Ishikawa (cell line): ENCODE measurements around the gene CCDC57.

Experiments
- CEBPB ChIP-seq: IDR thresholded peaks from 2 replicates; pipeline ENCODE4 v1.6.1; 2012
- CREB1 ChIP-seq: IDR thresholded peaks from 2 replicates; pipeline ENCODE4 v1.6.1; 2012; ENCODE audit warnings: low read depth
- EGR1 ChIP-seq: IDR thresholded peaks from 2 replicates; pipeline ENCODE4 v1.6.1; 2012
- EP300 ChIP-seq: IDR thresholded peaks from 2 replicates; pipeline ENCODE4 v1.6.1; 2012; ENCODE audit warnings: borderline replicate concordance
- FOXM1 ChIP-seq: IDR thresholded peaks from 2 replicates; pipeline ENCODE4 v1.6.1; 2012; ENCODE audit warnings: low read depth, borderline replicate concordance
- NFIC ChIP-seq: IDR thresholded peaks from 2 replicates; pipeline ENCODE4 v1.6.1; 2012
- RAD21 ChIP-seq: IDR thresholded peaks from 2 replicates; pipeline ENCODE4 v1.6.1; 2012; ENCODE audit warnings: low read depth
- REST ChIP-seq: IDR thresholded peaks from 2 replicates; pipeline ENCODE4 v1.6.1; 2012; ENCODE audit warnings: low read depth, mild to moderate bottlenecking
- TAF1 ChIP-seq: IDR thresholded peaks from 2 replicates; pipeline ENCODE4 v1.6.1; 2012; ENCODE audit warnings: low read depth, mild to moderate bottlenecking
- TCF12 ChIP-seq: IDR thresholded peaks from 2 replicates; pipeline ENCODE4 v1.6.1; 2012; ENCODE audit warnings: low read depth
- TEAD4 ChIP-seq: IDR thresholded peaks from 2 replicates; pipeline ENCODE4 v1.6.1; 2012
- USF1 ChIP-seq: IDR thresholded peaks from 2 replicates; pipeline ENCODE4 v1.6.1; 2012
- YY1 ChIP-seq: IDR thresholded peaks from 2 replicates; pipeline ENCODE4 v1.6.1; 2012; ENCODE audit warnings: low read depth
- ZBTB7A ChIP-seq: IDR thresholded peaks from 2 replicates; pipeline ENCODE4 v1.6.1; 2012; ENCODE audit warnings: low read depth
- TF ChIP-seq, protein P1 (sequence below): IDR thresholded peaks from 2 replicates; pipeline ENCODE4 v1.6.1; 2012

CCDC57 gene

GRCh38 chr17:82091264-82092066 lies 121.2 kb downstream of the CCDC57 start:
- no peak for TF ChIP-seq EP300
- no peak for TF ChIP-seq ZBTB7A
- no peak for TF ChIP-seq REST
- no peak for TF ChIP-seq YY1
- TF ChIP-seq TAF1, result no peak
- TF ChIP-seq, protein P1, sequence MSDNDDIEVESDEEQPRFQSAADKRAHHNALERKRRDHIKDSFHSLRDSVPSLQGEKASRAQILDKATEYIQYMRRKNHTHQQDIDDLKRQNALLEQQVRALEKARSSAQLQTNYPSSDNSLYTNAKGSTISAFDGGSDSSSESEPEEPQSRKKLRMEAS, result no peak
- no peak for TF ChIP-seq CREB1
- TF ChIP-seq USF1, result no peak
- no peak for TF ChIP-seq TEAD4
- no peak for TF ChIP-seq EGR1
- no peak for TF ChIP-seq FOXM1
- no peak for TF ChIP-seq NFIC
- TF ChIP-seq CEBPB, result no peak
- no peak for TF ChIP-seq TCF12
- no peak for TF ChIP-seq RAD21

DNA sequence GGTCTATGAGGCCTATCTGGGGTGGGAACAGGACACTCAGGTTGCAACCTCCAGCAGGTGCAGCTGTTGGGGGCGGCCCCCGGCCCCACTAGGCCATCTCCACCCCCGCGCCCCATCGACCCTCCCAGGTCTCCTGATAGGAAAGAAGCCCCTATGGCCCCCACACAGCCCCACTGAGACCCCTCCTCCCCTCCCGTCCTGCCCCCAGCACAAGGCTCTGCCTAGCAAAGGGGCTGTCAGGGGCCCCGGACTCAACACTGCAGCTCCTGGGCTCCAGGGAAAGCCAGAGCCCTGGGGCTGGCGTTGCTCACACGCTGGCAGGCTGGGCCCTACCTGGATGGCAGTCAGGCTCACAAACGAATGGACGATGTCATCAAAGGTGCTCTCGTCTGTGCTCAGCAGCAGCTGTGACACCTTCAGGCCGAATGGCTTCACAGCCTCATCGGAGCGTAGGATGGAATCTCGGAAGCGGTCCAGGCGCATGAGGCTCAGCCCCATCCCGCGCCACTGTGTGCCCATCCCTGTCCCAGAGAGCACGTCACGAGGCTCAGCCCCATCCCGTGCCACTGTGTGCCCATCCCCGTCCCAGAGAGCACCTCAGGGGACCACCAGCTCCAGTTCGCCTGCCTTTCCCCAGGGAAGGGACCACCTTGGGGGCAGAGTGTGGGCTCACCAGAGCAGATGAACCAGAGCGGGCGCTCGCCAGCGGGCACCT lies 121.9 kb downstream of the CCDC57 start:
- no peak for TF ChIP-seq REST
- no peak for TF ChIP-seq NFIC
- TF ChIP-seq TAF1, result no peak
- TF ChIP-seq, protein P1, result no peak
- TF ChIP-seq EGR1, result no peak
- no peak for TF ChIP-seq TEAD4
- no peak for TF ChIP-seq FOXM1
- TF ChIP-seq CREB1, result no peak
- no peak for TF ChIP-seq TCF12
- no peak for TF ChIP-seq ZBTB7A
- no peak for TF ChIP-seq YY1
- no peak for TF ChIP-seq RAD21

DNA sequence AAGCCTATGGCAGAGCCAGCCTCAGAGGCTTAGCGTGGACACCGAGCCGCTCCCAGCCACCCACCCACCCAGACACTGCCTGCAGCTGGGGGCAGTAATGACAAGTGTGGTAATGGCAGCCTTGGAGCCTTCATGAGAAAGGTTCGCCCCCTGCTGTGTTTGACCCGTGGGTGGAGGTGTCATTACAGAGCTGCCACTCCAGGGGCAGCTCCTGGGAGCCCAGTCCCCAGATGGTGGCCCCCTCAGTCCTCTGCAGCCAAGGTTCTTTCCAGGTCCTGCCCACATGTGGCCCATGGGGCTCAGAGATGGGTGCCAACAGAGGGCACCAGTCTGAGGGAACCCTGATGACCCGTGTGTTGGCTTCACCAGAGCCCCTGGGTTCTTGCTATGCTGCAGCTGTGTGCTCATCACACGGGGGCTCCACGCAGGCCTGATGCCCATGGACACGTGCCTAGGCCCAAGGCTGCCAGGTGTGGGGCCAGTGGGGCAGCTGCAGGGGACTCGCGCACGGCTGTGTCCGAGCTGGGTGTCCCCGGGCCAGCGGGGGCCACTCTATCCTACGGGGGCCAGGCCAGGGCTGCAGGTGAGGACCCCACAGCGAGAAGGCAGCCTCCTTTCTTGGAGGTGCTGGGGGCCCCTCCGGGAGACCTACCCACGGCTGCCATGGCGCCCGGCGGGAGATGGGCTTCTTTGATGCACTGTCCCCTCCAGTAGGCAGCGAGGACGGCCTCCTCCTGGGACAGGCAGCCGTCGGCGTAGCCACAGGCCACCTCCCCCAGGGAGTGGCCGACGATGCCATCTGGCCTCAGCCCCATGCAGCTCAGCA lies 122.7 kb downstream of the CCDC57 start:
- TF ChIP-seq, protein P1, result no peak
- no peak for TF ChIP-seq FOXM1
- no peak for TF ChIP-seq RAD21
- TF ChIP-seq EGR1, result no peak
- TF ChIP-seq ZBTB7A, result no peak
- TF ChIP-seq USF1, result no peak
- TF ChIP-seq EP300, result no peak
- no peak for TF ChIP-seq CEBPB

GRCh38 chr17:82088838-82089722 lies 123.6 kb downstream of the CCDC57 start:
- TF ChIP-seq EGR1, result no peak
- TF ChIP-seq TEAD4, result no peak
- TF ChIP-seq CEBPB, result no peak
- no peak for TF ChIP-seq TCF12
